Activated T-cell treated with anti-CD3 and anti-CD28 coated beads, Interleukin-2, amount 50 U/mL, for 72 hours (primary cell): ENCODE data around the gene MLLT10. TPM values are rescaled to one million over a fixed set of nuclear protein-coding genes. Genes with fewer than 3 reads are reported as not detected.

Experiments
- ATAC-seq, 2 donors: fragments of 150-1000 bp; cut with Tn5 transposase; replicated peaks in 1 of 2; 2 replicates each; pipeline ENCODE4 v1.10.0; 2021; ENCODE audit warnings: moderate library complexity in 2 of 2, mild to moderate bottlenecking in 1 of 2
- DNase-seq, 2 donors: peaks; one replicate each; pipeline ENCODE4 v3.0.0; 2021 to 2022; ENCODE audit warnings: mixed read lengths in 1 of 2
- H3K27ac Mint-ChIP-seq: one replicate; pipeline ENCODE4 v1.8.0; 2022; ENCODE audit warnings: mild to moderate bottlenecking, moderate library complexity, mixed read lengths
- H3K27me3 Mint-ChIP-seq: one replicate; pipeline ENCODE4 v1.8.0; 2022; ENCODE audit warnings: low read depth, mixed read lengths
- H3K36me3 Mint-ChIP-seq, 2 donors: one replicate each; pipeline ENCODE4 v1.8.0; 2022; ENCODE audit warnings: mixed read lengths in 2 of 2, mild to moderate bottlenecking in 1 of 2; ENCODE audit not compliant: insufficient read depth in 2 of 2
- H3K4me1 Mint-ChIP-seq: one replicate; pipeline ENCODE4 v1.8.0; 2022; ENCODE audit warnings: low read depth, mixed read lengths
- H3K4me3 Mint-ChIP-seq, 2 donors: one replicate each; pipeline ENCODE4 v1.8.0; 2022; ENCODE audit warnings: mild to moderate bottlenecking in 2 of 2, mixed read lengths in 2 of 2, moderate library complexity in 2 of 2
- H3K9me3 Mint-ChIP-seq, 2 donors: one replicate each; pipeline ENCODE4 v1.8.0; 2022; ENCODE audit warnings: mixed read lengths in 2 of 2
- total RNA-seq, 2 donors: library from RNA; stranded (reverse); gene quantifications; one replicate each; pipeline ENCODE4 v1.2.3, GENCODE V29; 2022

The MLLT10 gene
- total RNA-seq, 2 donors from 2014 or later, result 45.4 to 46.0 TPM

- H3K27me3 Mint-ChIP-seq, result peaks cover 73% of the 10 kb centered on the region
- H3K27ac Mint-ChIP-seq, result no peak overlapping the region
- peaks cover 33% of the 10 kb centered on the region for H3K4me1 Mint-ChIP-seq
- H3K36me3 Mint-ChIP-seq, result peaks cover 0 to 2% of the 10 kb centered on the region in 2 donors
- DNase-seq (peak; percentile 65 to 68), ATAC-seq (peak; percentile 77 to 80)
- H3K9me3 Mint-ChIP-seq, result no peaks in the 10 kb centered on the region
- peak overlapping the region; percentile 85 to 98 for H3K4me3 Mint-ChIP-seq
Measured at GRCh38 chr10:21516242-21517131, 17.5 kb upstream of the MLLT10 start.

GRCh38 chr10:21517134-21518031 lies 16.6 kb upstream of the MLLT10 start:
- Mint-ChIP-seq H3K27me3 (peaks cover 71% of the 10 kb centered on the region), H3K27ac (no peak overlapping the region), H3K9me3 (no peaks in the 10 kb centered on the region), H3K4me3 (peak overlapping the region; percentile 85 to 98), H3K36me3 (peaks cover 0 to 2% of the 10 kb centered on the region in 2 donors), H3K4me1 (peaks cover 33% of the 10 kb centered on the region)
- ATAC-seq (peak; percentile 58 to 64), DNase-seq (peak; percentile 39 to 45)

- ATAC-seq, result peak; percentile 56 to 58
- peaks cover 33% of the 10 kb centered on the region for H3K4me1 Mint-ChIP-seq
- H3K9me3 Mint-ChIP-seq, result no peaks in the 10 kb centered on the region
- peak overlapping the region; percentile 85 to 98 for H3K4me3 Mint-ChIP-seq
- H3K27me3 Mint-ChIP-seq, result peaks cover 74% of the 10 kb centered on the region
- peaks cover 0 to 2% of the 10 kb centered on the region in 2 donors for H3K36me3 Mint-ChIP-seq
- no peak for DNase-seq
- peak overlapping the region; percentile 8 for H3K27ac Mint-ChIP-seq
Measured at GRCh38 chr10:21518149-21518640, 15.8 kb upstream of the MLLT10 start.

- no peak for DNase-seq
- Mint-ChIP-seq H3K27me3 (peaks cover 80% of the 10 kb centered on the region), H3K27ac (peak overlapping the region; percentile 8)
Measured at GRCh38 chr10:21518641-21519396, 15.2 kb upstream of the MLLT10 start.

GRCh38 chr10:21519397-21519933 lies 14.6 kb upstream of the MLLT10 start:
- Mint-ChIP-seq H3K27me3 (peaks cover 80% of the 10 kb centered on the region), H3K4me1 (peaks cover 35% of the 10 kb centered on the region), H3K36me3 (peaks cover 0 to 2% of the 10 kb centered on the region in 2 donors), H3K27ac (no peak overlapping the region), H3K4me3 (peak overlapping the region; percentile 85 to 98), H3K9me3 (no peaks in the 10 kb centered on the region)
- no peak for DNase-seq
- no peak for ATAC-seq

More at GRCh38 chr10:21518641-21519396, 15.2 kb upstream of the MLLT10 start:
- H3K36me3 Mint-ChIP-seq, result peaks cover 0 to 2% of the 10 kb centered on the region in 2 donors
- H3K4me3 Mint-ChIP-seq, result peak overlapping the region; percentile 85 to 98
- H3K4me1 Mint-ChIP-seq, result peaks cover 33% of the 10 kb centered on the region
- no peak for ATAC-seq
- H3K9me3 Mint-ChIP-seq, result no peaks in the 10 kb centered on the region

- no peaks in the 10 kb centered on the region for H3K9me3 Mint-ChIP-seq
- peaks cover 0 to 2% of the 10 kb centered on the region in 2 donors for H3K36me3 Mint-ChIP-seq
- peak; percentile 36 to 37 for ATAC-seq
- peak overlapping the region; percentile 85 to 98 for H3K4me3 Mint-ChIP-seq
- H3K27ac Mint-ChIP-seq, result no peak overlapping the region
- H3K27me3 Mint-ChIP-seq, result peaks cover 80% of the 10 kb centered on the region
- no peak for DNase-seq
- H3K4me1 Mint-ChIP-seq, result peaks cover 40% of the 10 kb centered on the region
Measured at GRCh38 chr10:21519941-21520436, 14.0 kb upstream of the MLLT10 start.

GRCh38 chr10:21520509-21520908 lies 13.5 kb upstream of the MLLT10 start:
- Mint-ChIP-seq H3K4me1 (peaks cover 46% of the 10 kb centered on the region), H3K27me3 (peaks cover 80% of the 10 kb centered on the region), H3K4me3 (peak overlapping the region; percentile 85 to 98), H3K27ac (no peak overlapping the region), H3K9me3 (no peaks in the 10 kb centered on the region), H3K36me3 (peaks cover 0 to 4% of the 10 kb centered on the region in 2 donors)
- ATAC-seq (no peak), DNase-seq (no peak)

GRCh38 chr10:21520949-21521348 lies 13.1 kb upstream of the MLLT10 start:
- Mint-ChIP-seq H3K36me3 (peaks cover 0 to 4% of the 10 kb centered on the region in 2 donors), H3K4me1 (peaks cover 48% of the 10 kb centered on the region), H3K4me3 (peak overlapping the region; percentile 85 to 98), H3K27ac (no peak overlapping the region), H3K9me3 (no peaks in the 10 kb centered on the region), H3K27me3 (peaks cover 77% of the 10 kb centered on the region)
- ATAC-seq (no peak), DNase-seq (no peak)

GRCh38 chr10:21521751-21522533 lies 12.1 kb upstream of the MLLT10 start:
- peaks cover 74% of the 10 kb centered on the region for H3K27me3 Mint-ChIP-seq
- no peak overlapping the region for H3K4me3 Mint-ChIP-seq
- peaks cover 3 to 6% of the 10 kb centered on the region in 2 donors for H3K36me3 Mint-ChIP-seq
- no peak overlapping the region for H3K27ac Mint-ChIP-seq
- ATAC-seq (no peak), DNase-seq (no peak)
- H3K9me3 Mint-ChIP-seq, result no peaks in the 10 kb centered on the region
- peaks cover 54% of the 10 kb centered on the region for H3K4me1 Mint-ChIP-seq

GRCh38 chr10:21522631-21523406 lies 11.2 kb upstream of the MLLT10 start:
- DNase-seq (no peak), ATAC-seq (no peak)
- no peak overlapping the region for H3K27ac Mint-ChIP-seq
- H3K9me3 Mint-ChIP-seq, result no peaks in the 10 kb centered on the region
- H3K36me3 Mint-ChIP-seq, result peaks cover 3 to 6% of the 10 kb centered on the region in 2 donors
- no peak overlapping the region for H3K4me3 Mint-ChIP-seq
- peaks cover 58% of the 10 kb centered on the region for H3K4me1 Mint-ChIP-seq
- peaks cover 69% of the 10 kb centered on the region for H3K27me3 Mint-ChIP-seq

GRCh38 chr10:21523557-21524008 lies 10.4 kb upstream of the MLLT10 start:
- H3K4me3 Mint-ChIP-seq, result peak overlapping the region in 1 of 2 donors; percentile 21
- peaks cover 3 to 5% of the 10 kb centered on the region in 2 donors for H3K36me3 Mint-ChIP-seq
- H3K27ac Mint-ChIP-seq, result no peak overlapping the region
- ATAC-seq (no peak), DNase-seq (no peak)
- peaks cover 58% of the 10 kb centered on the region for H3K4me1 Mint-ChIP-seq
- H3K27me3 Mint-ChIP-seq, result peaks cover 62% of the 10 kb centered on the region
- no peaks in the 10 kb centered on the region for H3K9me3 Mint-ChIP-seq
